ENCODE results near the gene NPIPB6.

DNA sequence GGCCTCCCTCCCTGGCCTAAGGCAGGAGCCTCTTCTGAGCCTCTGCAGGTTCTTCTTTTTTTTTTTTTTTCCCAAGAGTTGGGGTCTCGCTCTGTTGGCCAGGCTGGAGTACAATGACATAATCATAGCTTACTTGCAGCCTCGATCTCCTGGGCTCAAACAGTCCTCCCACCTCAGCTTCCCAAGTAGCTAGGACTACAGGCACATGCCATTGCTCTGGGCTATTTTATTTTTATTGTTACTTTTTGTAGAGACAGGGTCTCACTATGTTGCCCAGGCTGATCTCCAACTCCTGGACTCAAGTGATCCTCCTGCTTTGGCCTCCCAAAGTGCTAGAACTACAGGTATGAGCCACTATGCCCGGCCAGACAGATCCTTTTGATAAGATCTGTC, 38.4 kb downstream of the NPIPB6 start:
- TF ChIP-seq REST (IDR thresholded peaks at IDR 0.05; ENCODE audit: insufficient replicate concordance, low read depth) (no peak), POLR2AphosphoS5 (IDR thresholded peaks at IDR 0.05; ENCODE audit: low read depth) (no peak)
